Caco-2 (cell line): Measurements from ENCODE around the gene RBM20. TPM values are rescaled to one million over a fixed set of nuclear protein-coding genes. Genes with fewer than 3 reads are reported as not detected.
A peak's percentile ranks its signal among the peaks of the same experiment; 100 is the strongest.

Experiments used
- BruUV-seq: library from RNA; stranded (reverse); fragments of 400-500 nt; replicated peaks from 2 replicates; lab custom pipeline; 2021; lab: Mats Ljungman, UMichigan
- CTCF ChIA-PET: fragments of 300-600 bp; sonication (Branson Sonifier 250); formaldehyde crosslinking; loops from one replicate; lab custom pipeline; 2022; ENCODE audit warnings: antibody characterized with exemption; lab: Charles Lee
- POLR2A ChIA-PET: fragments of 300-600 bp; sonication (Branson Sonifier 250); formaldehyde crosslinking; loops from one replicate; lab custom pipeline; 2022; ENCODE audit warnings: antibody characterized with exemption; lab: Charles Lee
- DNase-seq, 2 experiments: peaks; one replicate each; pipeline versions ENCODE4 v3.0.0 to v3.0.0-alpha.2; 2020 to 2022
- H3K27me3 ChIP-seq: replicated peaks from 2 replicates; pipeline ENCODE4 v1.6.0; 2011; ENCODE audit warnings: low read length; ENCODE audit not compliant: control insufficient read depth, insufficient read depth
- H3K36me3 ChIP-seq: 2 replicates; pipeline ENCODE4 v1.5.1; 2011; ENCODE audit warnings: low read length; ENCODE audit not compliant: control insufficient read depth, insufficient read depth
- H3K4me1 ChIP-seq: fragments of 250-450 bp; sonication (Bioruptor Pico); 2 replicates; pipeline ENCODE4 v1.5.1; 2020; ENCODE audit warnings: mild to moderate bottlenecking
- H3K4me3 ChIP-seq: 2 replicates; pipeline ENCODE4 v1.5.1; 2011; ENCODE audit warnings: low read depth, mild to moderate bottlenecking, control low read depth, low read length
- H3K9me3 ChIP-seq: fragments of 250-450 bp; sonication (Bioruptor Pico); 2 replicates; pipeline ENCODE4 v1.5.1; 2020; ENCODE audit warnings: mild to moderate bottlenecking, moderate library complexity
- H3K27ac Mint-ChIP-seq: one replicate; pipeline ENCODE4 v1.8.0; 2022; ENCODE audit warnings: mixed read lengths; ENCODE audit not compliant: unreplicated experiment
- H3K27me3 Mint-ChIP-seq: one replicate; pipeline ENCODE4 v1.8.0; 2022; ENCODE audit warnings: mixed read lengths; ENCODE audit not compliant: insufficient read depth, unreplicated experiment
- H3K36me3 Mint-ChIP-seq: one replicate; pipeline ENCODE4 v1.8.0; 2022; ENCODE audit warnings: mild to moderate bottlenecking, mixed read lengths; ENCODE audit not compliant: insufficient read depth, unreplicated experiment
- H3K4me1 Mint-ChIP-seq: one replicate; pipeline ENCODE4 v1.8.0; 2022; ENCODE audit warnings: low read depth, mixed read lengths; ENCODE audit not compliant: unreplicated experiment
- H3K4me3 Mint-ChIP-seq: one replicate; pipeline ENCODE4 v1.8.0; 2022; ENCODE audit warnings: mild to moderate bottlenecking, moderate library complexity, mixed read lengths; ENCODE audit not compliant: unreplicated experiment
- H3K9me3 Mint-ChIP-seq: one replicate; pipeline ENCODE4 v1.8.0; 2022; ENCODE audit warnings: mixed read lengths; ENCODE audit not compliant: unreplicated experiment
- intact Hi-C: fragments of 100-400 bp; cut with micrococcal nuclease; formaldehyde crosslinking; loops from one replicate; pipeline ENCODE4 v1.10.0; 2022; ENCODE audit not compliant: unreplicated experiment
- total RNA-seq: library from RNA; stranded (reverse); gene quantifications from 2 replicates; pipeline ENCODE4 v1.2.3, GENCODE V29; 2022
- TF ChIP-seq, protein P1 (sequence below), 2 experiments: fragments of 200-600 bp in 1 of 2; IDR thresholded peaks; 1 replicate in 1 of 2; 2 replicates in 1 of 2; pipeline versions ENCODE4 v1.5.1 to v1.8.0; 2011 to 2022; ENCODE audit warnings: antibody characterized with exemption in 1 of 2, control low read depth in 1 of 2, inconsistent platforms in 1 of 2, low read depth in 1 of 2, low read length in 1 of 2, mild to moderate bottlenecking in 1 of 2, moderate library complexity in 1 of 2; ENCODE audit not compliant: insufficient read depth in 1 of 2, severe bottlenecking in 1 of 2, unreplicated experiment in 1 of 2

The RBM20 gene
- total RNA-seq, 1 experiment from 2014 or later: 0.36 TPM

DNA sequence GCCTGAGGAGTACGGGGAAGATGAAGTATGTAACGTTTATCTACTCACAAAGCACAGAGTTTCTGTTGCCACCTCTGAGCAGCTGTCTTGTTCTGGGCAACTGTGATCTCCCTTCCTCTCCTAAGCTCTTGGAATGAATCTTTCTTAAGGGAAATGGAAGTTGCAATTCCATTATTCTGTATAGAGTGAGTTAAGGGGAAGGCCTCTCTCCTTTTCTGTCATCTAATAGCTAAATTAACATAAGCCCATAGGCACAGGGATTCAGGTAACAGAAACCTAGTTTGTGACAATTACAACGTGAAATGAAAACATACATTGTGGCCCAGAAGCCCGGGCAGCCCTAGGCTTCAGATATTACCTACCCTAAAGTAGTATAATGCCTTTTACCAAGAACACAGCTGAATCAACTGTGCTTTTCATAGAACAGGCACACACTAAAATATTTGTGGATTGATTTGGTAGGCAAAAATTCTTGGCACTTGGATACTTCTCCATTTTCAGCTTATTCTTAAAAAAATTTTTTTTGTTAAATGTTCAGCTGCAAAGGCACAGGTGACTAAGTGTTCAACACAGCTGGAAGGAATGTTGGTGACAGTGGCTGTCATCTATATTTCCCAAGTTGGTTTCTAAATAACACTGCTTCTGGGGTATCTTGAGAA lies 223.8 kb downstream of the RBM20 start:
- ChIA-PET POLR2A (interaction anchor here (0.5 to 0.6 kb wide), 2 partner anchors 11 to 1506 kb away, joined by 3 read pairs; no protein-coding TSS in a partner anchor), CTCF (interaction anchor here (0.6 to 1.4 kb wide), 2 partner anchors 10 to 472 kb away, joined by 3 read pairs; no protein-coding TSS in a partner anchor)
- Mint-ChIP-seq H3K27ac (no peak overlapping the region), H3K4me3 (no peak overlapping the region), H3K9me3 (no peaks in the 10 kb centered on the region), H3K27me3 (no peaks in the 10 kb centered on the region), H3K36me3 (peaks cover 15% of the 10 kb centered on the region), H3K4me1 (peaks cover 23% of the 10 kb centered on the region)
- Histone ChIP-seq H3K36me3 (no peaks in the 10 kb centered on the region), H3K9me3 (no peaks in the 10 kb centered on the region), H3K27me3 (no peaks in the 10 kb centered on the region), H3K4me3 (no peak overlapping the region), H3K4me1 (peaks cover 3% of the 10 kb centered on the region; the same call in 1 of the 2 replicates)
- intact Hi-C loops: no loop called here
- BruUV-seq: no TSS peak
- DNase-seq: no peak
- TF ChIP-seq, protein P1, sequence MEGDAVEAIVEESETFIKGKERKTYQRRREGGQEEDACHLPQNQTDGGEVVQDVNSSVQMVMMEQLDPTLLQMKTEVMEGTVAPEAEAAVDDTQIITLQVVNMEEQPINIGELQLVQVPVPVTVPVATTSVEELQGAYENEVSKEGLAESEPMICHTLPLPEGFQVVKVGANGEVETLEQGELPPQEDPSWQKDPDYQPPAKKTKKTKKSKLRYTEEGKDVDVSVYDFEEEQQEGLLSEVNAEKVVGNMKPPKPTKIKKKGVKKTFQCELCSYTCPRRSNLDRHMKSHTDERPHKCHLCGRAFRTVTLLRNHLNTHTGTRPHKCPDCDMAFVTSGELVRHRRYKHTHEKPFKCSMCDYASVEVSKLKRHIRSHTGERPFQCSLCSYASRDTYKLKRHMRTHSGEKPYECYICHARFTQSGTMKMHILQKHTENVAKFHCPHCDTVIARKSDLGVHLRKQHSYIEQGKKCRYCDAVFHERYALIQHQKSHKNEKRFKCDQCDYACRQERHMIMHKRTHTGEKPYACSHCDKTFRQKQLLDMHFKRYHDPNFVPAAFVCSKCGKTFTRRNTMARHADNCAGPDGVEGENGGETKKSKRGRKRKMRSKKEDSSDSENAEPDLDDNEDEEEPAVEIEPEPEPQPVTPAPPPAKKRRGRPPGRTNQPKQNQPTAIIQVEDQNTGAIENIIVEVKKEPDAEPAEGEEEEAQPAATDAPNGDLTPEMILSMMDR (IDR thresholded peaks at IDR 0.05; ENCODE audit: insufficient read depth in 1 of 2, low read depth in 1 of 2, low read length in 1 of 2, severe bottlenecking in 1 of 2, unreplicated experiment in 1 of 2): no peak

DNA sequence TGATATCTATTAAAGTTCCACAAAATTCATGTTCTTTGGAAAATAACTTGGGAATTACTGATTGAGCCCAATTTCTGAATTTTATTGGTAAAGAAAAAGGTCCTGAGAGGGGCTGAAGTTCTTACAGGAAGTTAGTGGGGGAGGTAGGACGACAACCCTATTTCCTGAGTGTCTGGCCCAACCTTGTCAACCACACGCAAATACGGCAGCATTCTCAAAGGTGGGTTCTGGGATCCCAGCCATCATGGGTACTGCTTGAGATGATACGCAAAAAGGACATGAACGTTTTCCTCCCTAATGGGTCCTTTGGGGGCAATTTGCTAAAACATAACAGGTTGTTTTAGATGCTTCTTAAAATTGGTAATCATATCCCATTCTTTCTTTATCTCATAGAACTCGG lies 224.8 kb downstream of the RBM20 start:
- no peaks in the 10 kb centered on the region for H3K36me3 ChIP-seq
- ChIA-PET POLR2A (no interaction called here), CTCF (no interaction called here)
- peaks cover 10% of the 10 kb centered on the region; the same call in 1 of the 2 replicates for H3K4me1 ChIP-seq
- no peaks in the 10 kb centered on the region for H3K9me3 ChIP-seq
- H3K4me3 ChIP-seq: no peak overlapping the region
- TF ChIP-seq, protein P1 (IDR thresholded peaks at IDR 0.05; ENCODE audit: insufficient read depth in 1 of 2, low read depth in 1 of 2, low read length in 1 of 2, severe bottlenecking in 1 of 2, unreplicated experiment in 1 of 2): no peak
- no TSS peak for BruUV-seq
- Mint-ChIP-seq H3K4me3 (no peak overlapping the region), H3K27ac (no peak overlapping the region), H3K27me3 (no peaks in the 10 kb centered on the region), H3K9me3 (no peaks in the 10 kb centered on the region), H3K4me1 (peaks cover 23% of the 10 kb centered on the region), H3K36me3 (peaks cover 15% of the 10 kb centered on the region)
- intact Hi-C loops: no loop called here
- H3K27me3 ChIP-seq: no peaks in the 10 kb centered on the region
- DNase-seq: no peak

DNA sequence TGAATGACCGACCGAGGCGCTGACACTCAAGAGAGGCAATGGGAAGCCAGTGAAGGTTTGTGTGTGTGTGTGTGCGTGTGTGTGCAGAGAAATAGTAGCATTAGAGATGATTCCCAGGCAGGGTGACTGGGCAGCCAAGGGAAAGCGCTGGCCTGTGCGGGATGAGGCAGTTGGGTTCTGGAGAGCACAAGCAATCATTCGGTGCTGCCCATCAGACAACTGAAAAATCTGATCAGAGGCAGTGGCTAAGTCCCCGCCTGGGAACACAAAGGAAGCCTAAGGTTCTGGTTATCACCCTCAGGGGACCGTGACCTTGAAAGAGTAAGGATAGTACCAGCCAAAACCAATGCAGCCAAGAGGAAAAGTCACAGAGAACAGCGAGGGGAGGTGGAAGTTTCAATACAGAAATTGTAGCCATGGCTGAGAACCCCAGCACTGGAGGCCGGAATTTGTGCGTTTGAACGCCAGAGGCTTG lies 226.7 kb downstream of the RBM20 start:
- Mint-ChIP-seq H3K36me3 (peaks cover 15% of the 10 kb centered on the region), H3K4me3 (peak overlapping the region; percentile 85), H3K27me3 (no peaks in the 10 kb centered on the region), H3K27ac (peak overlapping the region; percentile 93), H3K4me1 (peaks cover 12% of the 10 kb centered on the region), H3K9me3 (no peaks in the 10 kb centered on the region)
- Histone ChIP-seq H3K36me3 (no peaks in the 10 kb centered on the region), H3K9me3 (no peaks in the 10 kb centered on the region), H3K27me3 (no peaks in the 10 kb centered on the region), H3K4me1 (peaks cover 10% of the 10 kb centered on the region; the same call in 1 of the 2 replicates), H3K4me3 (no peak overlapping the region; the same call in 1 of the 2 replicates)
- DNase-seq: no peak
- TF ChIP-seq, protein P1 (IDR thresholded peaks at IDR 0.05; ENCODE audit: insufficient read depth in 1 of 2, low read depth in 1 of 2, low read length in 1 of 2, severe bottlenecking in 1 of 2, unreplicated experiment in 1 of 2): no peak
- intact Hi-C loops: loop anchor here (1.0 to 5.0 kb wide), 5 partner anchors 14 to 124 kb away; partner anchors contain the start of genes BBIP1 and SHOC2
- BruUV-seq: no TSS peak
- ChIA-PET CTCF (interaction anchor here (0.8 to 1.0 kb wide), 3 partner anchors 13 to 260 kb away, joined by 3 to 9 read pairs (median 7); no protein-coding TSS in a partner anchor), POLR2A (interaction anchor here (0.8 to 1.3 kb wide), 9 partner anchors 10 to 124 kb away, joined by 3 to 32 read pairs (median 9); partner anchors contain the start of genes BBIP1 and SHOC2)
